B cell (primary cell): Measurements from ENCODE around the gene AIM2. TPM values are rescaled to one million over a fixed set of nuclear protein-coding genes. Genes with fewer than 3 reads are reported as not detected.

Source experiments
- ATAC-seq: fragments of 200-7000 bp; cut with Tn5 transposase; one replicate; pipeline ENCODE4 v1.10.0; 2021; ENCODE audit warnings: low read depth, mild to moderate bottlenecking, moderate number of reproducible peaks, moderate library complexity
- CTCF ChIA-PET: fragments of 350-600 bp; sonication (Branson Sonifier 250); formaldehyde crosslinking; loops from one replicate; lab custom pipeline; 2021; ENCODE audit warnings: antibody characterized with exemption, inconsistent platforms; lab: Charles Lee
- POLR2A ChIA-PET: fragments of 350-600 bp; sonication (Branson Sonifier 250); formaldehyde crosslinking; loops from one replicate; lab custom pipeline; 2021; ENCODE audit warnings: antibody characterized with exemption; lab: Charles Lee
- DNase-seq: peaks from one replicate; pipeline ENCODE4 v3.0.0; 2013
- H2AFZ ChIP-seq: 2 replicates; pipeline ENCODE4 v1.6.1; 2012; ENCODE audit warnings: mild to moderate bottlenecking, low read depth, low read length; ENCODE audit not compliant: insufficient read depth, poor library complexity, severe bottlenecking
- H3K27ac ChIP-seq, 2 donors: 1 replicate in 1 of 2; 2 replicates in 1 of 2; pipeline ENCODE4 v1.5.1; 2012 to 2013; ENCODE audit warnings: low read length in 2 of 2, mild to moderate bottlenecking in 2 of 2, moderate library complexity in 1 of 2
- H3K27me3 ChIP-seq, 4 experiments: fragments of 200-600 bp in 1 of 4; sonication (generic) in 1 of 4; replicated peaks in 1 of 4; 1 replicate in 2 of 4; 2 replicates in 2 of 4; pipeline versions ENCODE4 v1.6.1 to v1.7.0; 2013 to 2016; ENCODE audit warnings: low read length in 3 of 4, mild to moderate bottlenecking in 2 of 4, mixed read lengths in 1 of 4, moderate library complexity in 1 of 4; ENCODE audit not compliant: insufficient read depth in 4 of 4, control insufficient read depth in 3 of 4; ENCODE audit errors: control extremely low read depth in 1 of 4
- H3K36me3 ChIP-seq, 2 experiments: replicated peaks in 1 of 2; 1 replicate in 1 of 2; 2 replicates in 1 of 2; pipeline versions ENCODE4 v1.6.1 to v1.7.1; 2013; ENCODE audit warnings: low read length in 1 of 2; ENCODE audit not compliant: insufficient read depth in 2 of 2, control insufficient read depth in 1 of 2; ENCODE audit errors: control extremely low read depth in 1 of 2, extremely low read depth in 1 of 2
- H3K4me1 ChIP-seq, 2 donors: fragments of 200-600 bp in 1 of 2; sonication (generic) in 1 of 2; 1 replicate in 1 of 2; 2 replicates in 1 of 2; pipeline versions ENCODE4 v1.5.1 to v1.6.1; 2013 to 2017; ENCODE audit warnings: low read length in 2 of 2; ENCODE audit not compliant: control insufficient read depth in 2 of 2, insufficient read depth in 2 of 2
- H3K4me2 ChIP-seq: replicated peaks from 2 replicates; pipeline ENCODE3; 2012; ENCODE audit warnings: mild to moderate bottlenecking, low read depth, low read length; ENCODE audit not compliant: poor library complexity, severe bottlenecking
- H3K4me3 ChIP-seq, 5 experiments: fragments of 200-600 bp in 1 of 5; sonication (generic) in 1 of 5; 1 replicate in 3 of 5; 2 replicates in 2 of 5; pipeline versions ENCODE4 v1.5.1 to v1.7.0; 2011 to 2016; ENCODE audit warnings: low read length in 4 of 5, mild to moderate bottlenecking in 4 of 5, low read depth in 2 of 5, control low read depth in 1 of 5, moderate library complexity in 1 of 5; ENCODE audit not compliant: insufficient read depth in 1 of 5; ENCODE audit errors: control extremely low read depth in 1 of 5, extremely low read depth in 1 of 5
- H3K79me2 ChIP-seq: fragments of 200-600 bp; sonication (generic); one replicate; pipeline ENCODE4 v1.6.0; 2016; ENCODE audit warnings: low read length; ENCODE audit not compliant: control insufficient read depth, insufficient read depth
- H3K9ac ChIP-seq: fragments of 200-600 bp; sonication (generic); 2 replicates; pipeline ENCODE4 v1.6.1; 2017; ENCODE audit warnings: mild to moderate bottlenecking, low read length, moderate library complexity
- H3K9me3 ChIP-seq, 3 donors: one replicate each; pipeline versions ENCODE4 v1.6.1 to v1.7.1; 2013; ENCODE audit warnings: low read length in 2 of 3; ENCODE audit not compliant: control insufficient read depth in 2 of 3, insufficient read depth in 1 of 3; ENCODE audit errors: control extremely low read depth in 1 of 3
- H4K20me1 ChIP-seq: 2 replicates; pipeline ENCODE4 v1.6.0; 2012; ENCODE audit warnings: mild to moderate bottlenecking, low read length; ENCODE audit not compliant: insufficient read depth, control insufficient read depth, poor library complexity, severe bottlenecking
- H3K27ac Mint-ChIP-seq: one replicate; pipeline ENCODE4 v1.8.0; 2021; ENCODE audit warnings: mixed read lengths
- H3K27me3 Mint-ChIP-seq: one replicate; pipeline ENCODE4 v1.8.0; 2021; ENCODE audit warnings: mixed read lengths
- H3K4me1 Mint-ChIP-seq: one replicate; pipeline ENCODE4 v1.8.0; 2021; ENCODE audit warnings: mixed read lengths
- H3K4me3 Mint-ChIP-seq: one replicate; pipeline ENCODE4 v1.8.0; 2021; ENCODE audit warnings: mixed read lengths
- H3K9me3 Mint-ChIP-seq: one replicate; pipeline ENCODE4 v1.8.0; 2022; ENCODE audit warnings: mixed read lengths; ENCODE audit not compliant: insufficient read depth
- EZH2 ChIP-seq: IDR thresholded peaks from 2 replicates; pipeline ENCODE4 v1.6.1; 2012; ENCODE audit warnings: borderline replicate concordance, low read depth, mild to moderate bottlenecking, moderate library complexity, low read length; ENCODE audit not compliant: insufficient read depth, poor library complexity, severe bottlenecking
- WGBS: methylation state at CpG from one replicate; pipeline ENCODE4 v1.1.5; 2013; ENCODE audit warnings: missing lambda C conversion rate; ENCODE audit not compliant: insufficient coverage; 5-methylcytosine and 5-hydroxymethylcytosine counted together
- intact Hi-C: fragments of 100-400 bp; cut with micrococcal nuclease; formaldehyde crosslinking; loops from one replicate; pipeline ENCODE4 v1.10.0; 2022
- polyA plus RNA-seq: library from polyadenylated mRNA; depleted of rRNA; stranded (reverse); fragments of >200 nt; gene quantifications from 2 replicates; pipeline ENCODE4 v1.2.3, GENCODE V29; 2012
- total RNA-seq, 2 donors: library from RNA; stranded (reverse); fragments of 120-200 nt in 1 of 2; gene quantifications; 1 replicate in 1 of 2; 2 replicates in 1 of 2; pipeline versions ENCODE4 v1.2.3 to v1.2.4, GENCODE V29; 2013 to 2022
- TF ChIP-seq, protein P1 (sequence below): fragments of 200-600 bp; IDR thresholded peaks from one replicate; pipeline ENCODE4 v1.8.0; 2022; ENCODE audit warnings: antibody characterized with exemption, mild to moderate bottlenecking

The AIM2 gene
- total and polyA plus RNA-seq, 2 donors (not counting 1 experiment from before 2014, with no cell fraction given) = 40.4 to 68.4 TPM

DNA sequence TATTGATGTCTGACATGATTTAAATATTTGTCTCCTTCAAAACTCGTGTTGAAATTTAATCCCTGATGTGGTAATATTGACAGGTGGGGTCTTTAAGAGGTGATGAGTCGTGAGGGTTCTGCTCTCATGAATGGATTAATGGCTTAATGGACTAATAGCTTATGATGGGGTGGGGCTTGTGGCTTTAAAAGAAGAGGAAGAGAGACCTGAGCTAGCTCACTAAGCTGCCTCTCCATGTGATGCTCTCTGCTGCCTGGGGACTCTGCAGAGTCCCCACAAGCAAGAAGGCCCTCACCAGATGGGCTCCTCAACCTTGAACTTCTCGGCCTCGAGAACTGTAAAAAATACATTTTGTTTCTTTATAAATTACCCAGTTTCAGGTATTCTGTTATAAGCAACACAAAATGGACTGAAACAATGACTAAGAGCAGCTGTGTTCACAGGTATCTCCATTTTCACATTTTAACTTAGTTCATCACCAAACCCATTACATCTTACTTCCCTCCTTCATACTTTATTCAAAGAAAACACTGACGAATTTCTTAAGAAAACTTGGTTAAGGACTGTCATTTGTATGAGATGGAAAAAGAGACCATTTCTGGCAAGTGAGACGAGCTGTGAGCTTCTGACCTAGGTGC lies 12.1 kb upstream of the AIM2 start:
- 64% methylated on average over 2 of the region's 6 CpGs for WGBS
- Mint-ChIP-seq H3K9me3 (no peaks in the 10 kb centered on the region), H3K27ac (peak overlapping the region; percentile 78), H3K27me3 (no peaks in the 10 kb centered on the region), H3K4me1 (peaks cover 23% of the 10 kb centered on the region), H3K4me3 (no peak overlapping the region)
- no peaks in the 10 kb centered on the region for H4K20me1 ChIP-seq
- no peak overlapping the region for H3K9ac ChIP-seq
- peaks cover 16% of the 10 kb centered on the region in 2 donors for H3K4me1 ChIP-seq
- intact Hi-C loops = loop anchor here (1.0 to 2.0 kb wide), 4 partner anchors 11 to 582 kb away; no protein-coding TSS in a partner anchor
- no peaks in the 10 kb centered on the region for H3K27me3 ChIP-seq
- H3K79me2 ChIP-seq = no peaks in the 10 kb centered on the region
- DNase-seq (peak; percentile 49), ATAC-seq (peak; percentile 84)
- H3K9me3 ChIP-seq = no peaks in the 10 kb centered on the region
- peak overlapping the region; percentile 17 for H3K4me2 ChIP-seq
- ChIA-PET POLR2A (interaction anchor here (0.7 kb wide), 1 partner anchor 581 kb away, joined by 3 read pairs; no protein-coding TSS in a partner anchor), CTCF (interaction anchor here (0.6 to 5.3 kb wide), 21 partner anchors 11 to 1096 kb away, joined by 3 to 64 read pairs (median 4); partner anchors contain the start of genes AIM2 and IFI16)
- H2AFZ ChIP-seq = no peak overlapping the region
- no peak for TF ChIP-seq EZH2
- TF ChIP-seq, protein P1, sequence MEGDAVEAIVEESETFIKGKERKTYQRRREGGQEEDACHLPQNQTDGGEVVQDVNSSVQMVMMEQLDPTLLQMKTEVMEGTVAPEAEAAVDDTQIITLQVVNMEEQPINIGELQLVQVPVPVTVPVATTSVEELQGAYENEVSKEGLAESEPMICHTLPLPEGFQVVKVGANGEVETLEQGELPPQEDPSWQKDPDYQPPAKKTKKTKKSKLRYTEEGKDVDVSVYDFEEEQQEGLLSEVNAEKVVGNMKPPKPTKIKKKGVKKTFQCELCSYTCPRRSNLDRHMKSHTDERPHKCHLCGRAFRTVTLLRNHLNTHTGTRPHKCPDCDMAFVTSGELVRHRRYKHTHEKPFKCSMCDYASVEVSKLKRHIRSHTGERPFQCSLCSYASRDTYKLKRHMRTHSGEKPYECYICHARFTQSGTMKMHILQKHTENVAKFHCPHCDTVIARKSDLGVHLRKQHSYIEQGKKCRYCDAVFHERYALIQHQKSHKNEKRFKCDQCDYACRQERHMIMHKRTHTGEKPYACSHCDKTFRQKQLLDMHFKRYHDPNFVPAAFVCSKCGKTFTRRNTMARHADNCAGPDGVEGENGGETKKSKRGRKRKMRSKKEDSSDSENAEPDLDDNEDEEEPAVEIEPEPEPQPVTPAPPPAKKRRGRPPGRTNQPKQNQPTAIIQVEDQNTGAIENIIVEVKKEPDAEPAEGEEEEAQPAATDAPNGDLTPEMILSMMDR = no peak
- no peak overlapping the region for H3K27ac ChIP-seq
- H3K4me3 ChIP-seq = no peak overlapping the region
- no peaks in the 10 kb centered on the region for H3K36me3 ChIP-seq

DNA sequence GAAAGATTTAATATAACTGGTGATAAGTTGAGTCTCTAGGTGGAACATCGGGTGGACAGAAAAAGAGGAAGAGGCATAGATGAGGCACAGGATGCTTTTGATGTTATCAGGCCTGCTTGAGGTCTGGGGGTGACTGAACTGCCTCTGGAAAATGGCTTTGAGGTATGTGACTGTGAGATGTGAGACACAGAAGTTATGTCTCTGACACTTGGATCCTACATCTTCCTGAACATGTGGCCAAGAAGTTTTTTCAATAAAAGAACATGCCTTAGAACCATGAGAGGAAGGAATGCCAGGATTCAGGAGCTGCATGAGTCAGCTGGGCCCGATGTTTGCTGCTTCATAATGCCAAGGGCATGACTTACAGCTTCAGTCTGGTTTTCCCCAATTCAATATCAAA lies 11.5 kb upstream of the AIM2 start:
- POLR2A ChIA-PET = no interaction called here
- Mint-ChIP-seq H3K27me3 (no peaks in the 10 kb centered on the region), H3K27ac (peak overlapping the region; percentile 78), H3K9me3 (no peaks in the 10 kb centered on the region), H3K4me1 (peaks cover 23% of the 10 kb centered on the region), H3K4me3 (no peak overlapping the region)
- no peak for ATAC-seq
- intact Hi-C loops = loop anchor here (2.0 kb wide), 2 partner anchors 19 to 33 kb away; no protein-coding TSS in a partner anchor
- CTCF ChIA-PET = interaction anchor here (0.6 to 5.3 kb wide), 14 partner anchors 10 to 1096 kb away, joined by 3 to 64 read pairs (median 6); partner anchors contain the start of gene AIM2
- WGBS = 20% methylated on average over 2 of the region's 2 CpGs
- Histone ChIP-seq H3K4me1 (peaks cover 16% of the 10 kb centered on the region in 2 donors), H3K27me3 (no peaks in the 10 kb centered on the region), H3K79me2 (no peaks in the 10 kb centered on the region), H3K36me3 (no peaks in the 10 kb centered on the region), H3K27ac (no peak overlapping the region), H3K4me2 (peak overlapping the region; percentile 7), H2AFZ (no peak overlapping the region), H3K9ac (no peak overlapping the region), H4K20me1 (no peaks in the 10 kb centered on the region), H3K9me3 (no peaks in the 10 kb centered on the region), H3K4me3 (no peak overlapping the region)
- no peak for TF ChIP-seq EZH2
- TF ChIP-seq, protein P1 = no peak
- no peak for DNase-seq
